HUES48 (cell line): ENCODE data around the gene KRTAP4-6.
A peak's percentile ranks its signal among the peaks of the same experiment; 100 is the strongest.
"Not testable (repeated sequence)": the region's sequence is repeated elsewhere in the genome, so short reads cannot be mapped to it uniquely, and the experiment has no call there.

Experiments used
- H3K27ac ChIP-seq: one replicate; pipeline ENCODE4 v1.7.0; 2013; ENCODE audit warnings: low read depth, low read length, inconsistent platforms
- H3K27me3 ChIP-seq: 2 replicates; pipeline ENCODE4 v1.6.1; 2013; ENCODE audit warnings: mild to moderate bottlenecking, low read length; ENCODE audit not compliant: control insufficient read depth, insufficient read depth
- H3K36me3 ChIP-seq: 2 replicates; pipeline ENCODE4 v1.6.1; 2013; ENCODE audit warnings: low read length; ENCODE audit not compliant: control insufficient read depth, insufficient read depth
- H3K4me1 ChIP-seq: 2 replicates; pipeline ENCODE4 v1.6.1; 2013; ENCODE audit warnings: mild to moderate bottlenecking, low read length; ENCODE audit not compliant: control insufficient read depth, insufficient read depth
- H3K4me3 ChIP-seq: 2 replicates; pipeline ENCODE4 v1.5.1; 2013; ENCODE audit warnings: mild to moderate bottlenecking, low read depth, low read length
- H3K9ac ChIP-seq: 2 replicates; pipeline ENCODE4 v1.6.1; 2013; ENCODE audit warnings: mild to moderate bottlenecking, low read depth, low read length, moderate library complexity
- H3K9me3 ChIP-seq: 2 replicates; pipeline ENCODE4 v1.6.1; 2013; ENCODE audit warnings: low read length; ENCODE audit not compliant: control insufficient read depth, insufficient read depth

Gene KRTAP4-6

DNA sequence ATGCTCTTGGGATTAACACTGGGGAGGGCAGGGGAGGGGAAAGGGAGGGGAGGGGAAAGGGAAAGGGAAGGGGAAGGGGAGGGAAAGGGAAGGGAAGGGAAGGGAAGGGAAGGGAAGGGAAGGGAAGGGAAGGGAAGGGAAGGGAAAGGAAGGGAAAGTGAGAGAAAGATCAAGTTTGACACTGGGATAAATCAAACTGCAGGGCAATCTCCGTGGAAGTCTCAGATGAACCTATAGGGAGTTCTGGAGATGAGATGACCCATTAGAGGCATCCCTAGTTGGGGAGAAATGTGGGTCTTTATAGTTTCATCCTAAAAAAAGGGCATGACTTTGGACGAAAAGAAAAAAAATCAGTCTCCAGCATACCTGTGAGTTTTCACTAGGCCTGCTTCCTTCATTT lies 18.6 kb downstream of the KRTAP4-6 start:
- H3K27me3 ChIP-seq = no peaks in the 10 kb centered on the region
- H3K36me3 ChIP-seq = no peaks in the 10 kb centered on the region
- no peak overlapping the region for H3K27ac ChIP-seq
- H3K9ac ChIP-seq = no peak overlapping the region
- peaks cover 3% of the 10 kb centered on the region; the same call in 1 of the 2 replicates for H3K9me3 ChIP-seq
- no peak overlapping the region for H3K4me3 ChIP-seq
- no peaks in the 10 kb centered on the region for H3K4me1 ChIP-seq

DNA sequence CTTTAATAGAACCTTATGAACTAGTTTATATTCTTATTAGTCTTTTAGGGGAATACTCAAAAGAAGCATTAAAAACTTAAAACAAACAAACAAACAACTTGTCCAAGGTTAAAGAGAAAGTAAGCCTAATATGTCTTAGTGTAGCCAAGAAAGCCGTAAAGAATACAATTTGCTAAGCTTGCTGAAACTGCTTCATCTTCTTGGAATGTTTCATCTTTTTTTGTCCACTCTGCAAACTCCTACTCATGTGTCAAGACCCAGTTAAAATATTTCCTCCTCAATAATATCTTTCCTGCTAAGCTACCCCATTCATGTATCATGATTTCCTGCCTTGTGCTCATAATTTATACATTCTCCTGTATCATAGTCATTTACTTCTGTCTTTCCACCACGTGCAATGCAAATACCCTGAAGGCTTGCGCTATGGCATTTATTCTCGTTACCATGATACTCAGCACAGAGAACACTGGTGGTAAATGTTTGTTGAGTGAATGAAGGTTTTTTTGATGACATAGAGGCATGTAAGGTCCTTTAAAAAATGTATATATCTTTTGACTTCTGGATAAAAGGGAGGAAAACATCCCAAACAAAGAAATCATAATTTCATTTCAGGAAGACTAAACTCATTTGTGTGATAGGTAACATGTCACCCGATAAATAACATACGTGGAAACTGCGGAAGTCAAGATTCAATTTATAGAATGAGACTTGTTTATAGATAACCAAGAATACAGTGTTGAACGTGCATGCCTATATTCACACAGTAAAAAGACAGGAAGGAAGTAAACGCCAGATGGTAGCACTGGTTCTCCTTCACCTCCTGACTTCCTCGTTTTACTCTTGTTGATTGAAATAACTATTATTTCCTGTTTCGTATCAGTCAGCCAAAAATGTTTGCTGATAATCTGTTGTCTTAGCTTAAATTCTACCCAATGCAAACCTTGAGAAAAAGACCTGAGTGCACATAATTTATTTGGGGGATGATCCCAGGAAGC lies 20.4 kb downstream of the KRTAP4-6 start:
- H3K27me3 ChIP-seq, H3K9me3 ChIP-seq, H3K9ac ChIP-seq, H3K4me3 ChIP-seq, H3K36me3 ChIP-seq, H3K4me1 ChIP-seq, H3K27ac ChIP-seq: not testable (repeated sequence)

DNA sequence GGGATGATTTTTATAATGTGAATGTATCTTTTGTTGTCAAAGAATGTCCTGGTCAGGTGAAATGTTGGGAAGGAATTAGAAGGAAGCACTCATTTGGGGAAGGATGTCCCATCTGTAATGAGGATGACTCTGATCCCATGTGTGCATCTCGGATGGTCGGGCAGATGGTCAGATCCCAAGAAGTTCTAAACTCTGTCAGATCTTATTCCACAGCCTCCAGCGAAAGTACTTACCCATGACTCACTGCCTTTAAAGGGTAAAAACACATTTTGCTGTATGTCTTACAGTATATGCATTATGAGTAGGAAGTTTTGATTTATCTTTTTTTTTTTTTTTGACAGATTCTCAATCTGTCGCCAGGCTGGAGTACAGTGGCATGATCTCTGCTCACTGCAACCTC lies 21.6 kb downstream of the KRTAP4-6 start:
- no peak overlapping the region for H3K4me3 ChIP-seq
- H3K9ac ChIP-seq = no peak overlapping the region
- H3K27ac ChIP-seq = no peak overlapping the region
- no peaks in the 10 kb centered on the region for H3K36me3 ChIP-seq
- H3K4me1 ChIP-seq = no peaks in the 10 kb centered on the region
- H3K27me3 ChIP-seq = no peaks in the 10 kb centered on the region
- H3K9me3 ChIP-seq = no peaks in the 10 kb centered on the region; the same call in 1 of the 2 replicates

DNA sequence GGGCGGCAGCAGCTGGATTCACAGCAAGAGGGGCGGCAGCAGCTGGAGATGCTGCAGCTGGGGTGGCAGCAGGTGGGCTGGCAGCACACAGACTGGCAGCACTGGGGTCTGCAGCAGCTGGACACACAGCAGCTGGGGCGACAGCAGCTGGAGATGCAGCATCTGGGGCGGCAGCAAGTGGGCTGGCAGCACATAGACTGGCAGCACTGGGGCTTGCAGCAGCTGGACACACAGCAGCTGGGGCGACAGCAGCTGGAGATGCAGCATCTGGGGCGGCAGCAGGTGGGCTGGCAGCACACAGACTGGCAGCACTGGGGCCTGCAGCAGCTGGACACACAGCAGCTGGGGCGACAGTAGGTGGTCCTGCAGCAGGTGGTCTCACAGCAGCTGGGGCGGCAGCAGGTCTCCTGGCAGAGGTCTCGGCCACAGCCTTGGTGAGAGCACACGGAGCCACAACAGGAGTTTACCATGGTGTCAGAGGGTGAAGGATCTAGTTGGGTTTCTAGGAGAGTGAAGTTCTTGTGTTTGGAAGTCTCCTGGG lies 22.4 kb downstream of the KRTAP4-6 start, which contains the start of gene KRTAP4-11:
TSS of gene KRTAP4-11 (minus strand) at position 528 of the 541 bp plus-strand sequence. CDS start at position 470, 58 bp downstream.
- H3K9me3 ChIP-seq, H3K27ac ChIP-seq, H3K27me3 ChIP-seq, H3K4me3 ChIP-seq, H3K4me1 ChIP-seq, H3K9ac ChIP-seq, H3K36me3 ChIP-seq: not testable (repeated sequence)

DNA sequence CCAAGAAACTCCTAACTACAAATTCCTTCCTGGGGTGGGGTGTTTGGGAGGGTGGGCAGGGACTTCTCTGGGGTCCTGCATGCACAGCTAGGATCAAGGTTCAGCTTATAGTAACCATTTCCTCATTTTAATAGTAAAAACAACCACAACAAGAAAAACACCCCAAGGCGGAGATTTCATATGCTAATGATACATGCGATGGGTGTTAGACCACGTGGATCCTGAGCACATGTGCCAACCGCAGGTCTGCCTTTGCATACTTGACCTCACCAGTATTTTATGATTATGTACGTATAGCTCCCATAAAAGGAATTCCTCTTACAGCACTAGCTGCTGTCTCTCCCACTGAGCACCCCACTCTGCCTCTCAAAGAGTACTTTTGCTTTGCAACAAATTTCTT lies 24.0 kb downstream of the KRTAP4-6 start:
- no peak overlapping the region for H3K9ac ChIP-seq
- H3K9me3 ChIP-seq = peaks cover 22% of the 10 kb centered on the region
- H3K27me3 ChIP-seq = no peaks in the 10 kb centered on the region
- H3K27ac ChIP-seq = no peak overlapping the region
- H3K4me3 ChIP-seq = no peak overlapping the region
- no peaks in the 10 kb centered on the region for H3K36me3 ChIP-seq
- H3K4me1 ChIP-seq = no peaks in the 10 kb centered on the region

DNA sequence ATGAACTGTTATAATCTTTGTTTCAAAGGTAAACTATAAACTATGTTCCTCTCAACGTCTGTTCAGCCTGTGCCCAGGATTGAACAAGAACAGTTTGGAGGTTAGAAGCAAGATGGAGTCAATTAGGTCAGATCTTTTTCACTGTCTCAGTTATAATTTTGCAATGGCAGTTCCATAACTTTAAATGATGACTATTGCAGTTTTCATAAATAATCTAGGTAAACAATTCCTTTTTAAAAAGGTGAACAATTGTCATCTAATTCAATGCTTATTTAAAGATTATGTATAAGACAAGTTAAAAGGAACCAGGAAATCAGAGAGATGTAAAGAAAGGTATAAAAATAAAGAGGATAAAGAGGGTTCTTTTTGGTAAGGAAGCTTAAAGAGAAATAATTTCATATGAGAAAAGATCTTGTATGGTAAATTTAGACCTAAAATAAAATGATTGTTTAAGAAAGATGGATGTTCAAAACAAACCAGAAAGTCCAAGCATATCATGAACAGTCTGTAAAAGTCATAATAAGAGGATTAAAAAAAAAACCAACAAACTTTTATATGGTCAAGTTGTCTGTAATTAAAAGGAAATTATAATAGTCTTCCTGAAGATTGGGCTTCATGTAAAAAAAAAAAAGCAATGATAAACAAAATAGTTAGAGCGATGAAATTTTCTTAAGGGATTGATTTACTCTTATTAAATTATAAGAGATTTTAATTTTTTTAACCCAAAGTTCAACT lies 29.0 kb downstream of the KRTAP4-6 start:
- Histone ChIP-seq H3K27me3 (no peaks in the 10 kb centered on the region), H3K27ac (no peak overlapping the region), H3K9ac (no peak overlapping the region), H3K4me1 (peaks cover 21% of the 10 kb centered on the region), H3K9me3 (peaks cover 34% of the 10 kb centered on the region), H3K4me3 (no peak overlapping the region), H3K36me3 (no peaks in the 10 kb centered on the region)

DNA sequence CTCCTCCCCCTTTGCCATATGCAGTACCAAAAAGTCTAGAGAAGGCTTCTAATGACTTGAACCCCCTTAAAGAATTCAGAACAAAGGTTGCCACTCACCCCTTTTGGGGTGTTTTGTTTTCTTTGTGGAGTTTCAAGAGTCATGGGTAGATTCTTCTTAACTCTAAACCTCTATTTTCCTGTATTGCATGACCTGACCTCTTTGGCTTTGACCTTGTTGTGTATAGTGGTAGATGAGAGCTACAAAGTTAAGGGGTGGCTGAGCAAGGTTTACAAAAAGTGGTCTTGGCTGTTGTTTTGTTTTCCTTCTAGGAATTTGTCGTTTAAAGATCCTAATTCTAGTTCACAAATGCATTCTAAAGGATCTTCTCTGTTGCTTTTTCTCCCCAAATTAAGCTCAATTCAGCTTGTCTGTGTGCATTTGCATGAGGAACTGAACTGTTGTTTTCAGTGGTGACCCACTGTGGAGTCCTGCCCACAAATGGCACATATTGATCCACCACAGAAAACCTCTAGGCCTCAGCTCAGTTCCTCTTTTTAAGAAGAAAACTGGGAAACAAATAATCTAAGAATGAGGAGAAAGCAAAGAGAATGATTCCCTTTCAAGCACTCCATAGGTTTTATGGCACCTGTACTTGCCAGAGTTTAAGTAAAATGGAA lies 31.5 kb downstream of the KRTAP4-6 start:
- H3K4me3 ChIP-seq, H3K36me3 ChIP-seq, H3K9ac ChIP-seq, H3K27me3 ChIP-seq, H3K27ac ChIP-seq: not testable (repeated sequence)
- Histone ChIP-seq H3K4me1 (peaks cover 21% of the 10 kb centered on the region), H3K9me3 (peaks cover 34% of the 10 kb centered on the region)

DNA sequence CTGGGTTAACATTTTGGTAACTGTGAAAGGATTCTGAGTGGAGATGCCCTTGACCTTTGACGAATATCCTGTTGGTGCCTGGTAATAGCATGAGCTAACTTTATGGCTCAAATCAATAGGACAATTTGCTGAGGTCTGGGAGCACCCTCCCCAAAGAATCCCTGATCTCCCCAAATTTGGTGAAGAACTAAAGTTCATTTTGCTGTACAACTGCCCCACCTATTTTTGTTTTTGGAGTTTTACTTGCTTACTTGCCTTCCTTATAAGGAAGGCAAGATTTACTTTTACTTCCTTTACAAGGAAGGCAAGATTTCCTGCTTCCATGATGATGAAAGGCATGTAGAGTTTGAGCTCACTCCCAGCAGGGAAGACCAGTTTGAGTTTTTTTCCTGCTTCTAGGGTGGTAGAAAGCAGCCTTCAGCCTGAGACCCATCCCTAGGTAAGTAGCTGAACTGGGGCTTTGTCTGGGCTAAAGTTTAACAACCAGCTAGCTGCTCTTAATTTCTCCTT lies 32.3 kb downstream of the KRTAP4-6 start:
- Histone ChIP-seq H3K4me1 (peaks cover 21% of the 10 kb centered on the region), H3K9ac (no peak overlapping the region; the same call in 1 of the 2 replicates), H3K4me3 (no peak overlapping the region), H3K27ac (peak overlapping the region; percentile 28), H3K27me3 (no peaks in the 10 kb centered on the region), H3K9me3 (peaks cover 30% of the 10 kb centered on the region), H3K36me3 (no peaks in the 10 kb centered on the region)

DNA sequence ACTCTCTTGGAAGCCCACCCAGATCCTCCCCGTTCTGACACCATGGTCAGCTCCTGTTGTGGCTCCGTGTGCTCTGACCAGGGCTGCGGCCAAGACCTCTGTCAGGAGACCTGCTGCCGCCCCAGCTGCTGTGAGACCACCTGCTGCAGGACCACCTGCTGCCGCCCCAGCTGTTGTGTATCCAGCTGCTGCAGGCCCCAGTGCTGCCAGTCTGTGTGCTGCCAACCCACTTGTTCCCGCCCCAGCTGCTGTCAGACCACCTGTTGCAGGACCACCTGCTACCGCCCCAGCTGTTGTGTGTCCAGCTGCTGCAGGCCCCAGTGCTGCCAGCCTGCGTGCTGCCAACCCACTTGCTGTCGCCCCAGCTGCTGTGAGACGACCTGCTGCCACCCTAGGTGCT lies 35.0 kb downstream of the KRTAP4-6 start, which contains the start of gene KRTAP4-9:
TSS of gene KRTAP4-9 (plus strand) at position 43 of the 400 bp plus-strand sequence. CDS start at position 43, 0 bp downstream.
- peaks cover 21% of the 10 kb centered on the region for H3K4me1 ChIP-seq
- not testable (repeated sequence) for H3K36me3 ChIP-seq, H3K4me3 ChIP-seq, H3K9ac ChIP-seq, H3K27ac ChIP-seq, H3K9me3 ChIP-seq, H3K27me3 ChIP-seq

DNA sequence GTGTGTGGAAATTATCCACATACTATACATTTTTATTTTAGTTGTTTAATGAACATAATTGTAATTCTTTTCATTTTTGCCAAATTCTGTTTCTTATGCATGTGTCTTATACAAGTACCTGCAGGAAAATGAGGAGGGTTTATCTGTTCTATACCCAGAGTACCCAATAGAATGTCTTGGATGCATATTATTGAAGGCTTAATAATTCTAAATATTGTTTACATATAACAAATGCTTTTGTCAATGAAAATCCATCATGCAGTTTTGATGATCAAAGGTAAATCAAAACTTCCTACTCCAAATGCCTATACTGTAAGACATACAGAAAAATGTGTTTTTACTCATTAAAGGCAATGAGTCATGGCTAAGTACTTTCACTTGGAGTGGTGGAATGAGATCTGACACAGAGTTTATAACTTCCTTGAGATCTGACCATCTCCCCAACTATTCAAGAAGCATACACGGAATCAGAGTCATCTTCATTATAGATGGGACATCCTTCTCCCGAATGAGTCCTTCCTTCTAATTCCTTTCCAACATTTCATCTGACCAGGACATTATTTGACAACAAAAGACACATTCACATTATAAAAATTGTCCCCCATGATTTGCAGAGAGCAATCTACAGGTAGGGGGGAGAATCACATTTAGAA lies 35.8 kb downstream of the KRTAP4-6 start:
- H3K27ac ChIP-seq, H3K9ac ChIP-seq: not testable (repeated sequence)

More for the DNA sequence above, 35.8 kb downstream of the KRTAP4-6 start:
- not testable (repeated sequence) for H3K4me3 ChIP-seq, H3K9me3 ChIP-seq, H3K36me3 ChIP-seq, H3K27me3 ChIP-seq
- H3K4me1 ChIP-seq = peaks cover 21% of the 10 kb centered on the region
